HG02623 (cell line): ENCODE results near the gene FANCC.

Experiments
- ATAC-seq: cut with Tn5 transposase; IDR thresholded peaks from one replicate; pipeline ENCODE4 v1.9.1; 2021; ENCODE audit warnings: moderate library complexity; ENCODE audit not compliant: unreplicated experiment

The FANCC gene

DNA sequence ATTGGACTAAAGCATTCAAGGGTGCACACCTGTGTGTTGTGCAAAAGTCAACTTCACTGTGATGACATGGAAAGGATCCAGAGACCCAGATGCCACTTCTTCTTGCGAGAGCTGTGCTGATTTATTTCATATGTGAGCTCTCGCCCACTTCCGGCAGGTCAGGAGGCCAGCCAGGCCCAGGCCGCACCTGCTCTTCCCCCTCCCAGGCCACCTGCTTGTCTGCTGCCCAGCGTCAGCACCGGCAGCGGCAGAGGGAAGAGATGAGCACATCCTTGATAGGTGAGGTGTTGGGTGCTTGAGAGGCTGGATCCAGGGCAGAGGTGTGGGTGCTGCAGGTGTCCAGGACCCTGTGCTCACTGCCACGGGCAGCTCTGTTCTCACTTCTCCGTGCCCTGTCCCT is 242.9 kb downstream of the FANCC start:
- ATAC-seq, result no peak

DNA sequence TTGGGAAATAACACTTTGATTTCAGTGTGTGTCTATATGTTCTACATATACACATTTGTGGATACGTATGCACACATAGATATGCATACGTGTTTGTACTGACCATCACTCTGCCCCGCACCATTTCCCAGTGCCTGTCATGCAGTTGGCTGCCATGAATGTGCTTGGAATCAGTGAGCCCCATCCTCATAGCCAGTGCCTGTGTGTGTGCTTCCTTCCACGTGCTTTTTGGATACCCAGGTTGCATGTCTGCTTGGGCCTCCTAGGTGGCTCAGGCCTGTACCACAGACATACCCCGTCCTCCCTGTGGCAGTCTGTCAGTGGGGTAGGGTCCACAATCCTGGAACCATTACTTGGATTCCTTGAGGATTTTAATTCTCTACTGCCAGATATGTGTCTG is 243.6 kb downstream of the FANCC start:
- ATAC-seq, result no peak

GRCh38 chr9:95073042-95073607 is 244.4 kb downstream of the FANCC start:
- ATAC-seq, result no peak

DNA sequence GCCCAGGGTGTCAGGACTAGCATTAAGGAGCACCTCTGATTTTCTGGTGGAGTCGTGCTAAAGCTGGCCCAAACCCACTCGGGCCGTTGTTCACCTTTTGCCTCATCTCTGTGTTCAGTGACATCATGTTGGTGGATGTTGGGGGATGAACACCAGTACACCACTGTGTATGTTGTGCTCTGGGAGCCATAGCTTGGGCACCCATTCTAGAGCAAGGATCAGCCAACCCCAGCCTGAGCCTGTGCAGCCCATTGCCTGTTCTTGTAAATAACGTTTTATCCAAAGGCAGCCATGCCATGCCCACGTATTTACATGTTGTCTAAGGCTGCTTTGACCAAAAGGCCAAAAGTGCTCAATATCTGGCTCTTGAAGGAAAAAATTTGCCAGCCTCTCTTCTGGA is 245.6 kb downstream of the FANCC start:
- ATAC-seq, result no peak

DNA sequence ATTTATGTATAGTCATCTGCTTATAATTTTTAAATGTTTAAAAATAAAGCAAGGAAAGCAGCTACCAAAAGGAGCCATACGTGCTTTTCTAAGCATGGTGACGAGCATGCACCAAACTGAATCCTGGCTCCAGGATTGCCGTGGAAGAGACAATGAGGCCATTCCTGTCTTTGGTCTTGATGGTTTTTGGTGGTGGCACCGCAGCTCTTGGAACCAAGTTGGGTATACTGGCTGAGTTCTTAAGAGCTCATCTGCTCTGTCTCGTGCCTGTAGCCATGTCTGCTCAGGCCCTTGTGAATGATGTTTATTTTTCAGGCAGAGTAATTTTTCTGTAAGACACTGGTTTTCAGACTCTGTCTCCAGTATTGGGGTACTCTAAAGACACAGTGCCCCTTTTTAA is 246.1 kb downstream of the FANCC start:
- no peak for ATAC-seq

DNA sequence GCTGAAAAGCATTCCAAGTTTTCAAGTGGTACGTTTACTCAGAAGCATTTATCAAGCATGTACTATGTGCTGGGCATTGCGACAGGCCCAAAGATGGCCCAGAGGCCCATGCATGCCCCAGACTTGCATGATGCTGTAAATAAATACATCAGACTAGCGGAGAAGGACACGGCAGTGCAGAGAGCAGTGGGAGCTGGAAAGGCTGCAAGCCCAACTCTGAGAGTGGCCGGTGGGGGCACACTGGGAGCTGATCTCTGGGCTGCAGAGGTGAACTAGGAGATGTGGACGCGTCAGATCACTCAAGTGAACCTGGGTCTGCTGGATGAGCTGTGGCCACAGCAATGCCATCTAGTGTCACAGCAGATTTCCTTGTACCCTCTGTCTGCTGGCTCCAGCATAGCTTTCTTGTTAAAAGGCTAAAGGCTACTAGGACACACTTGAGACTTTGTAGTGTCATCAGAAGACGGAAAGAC is 246.9 kb downstream of the FANCC start:
- no peak for ATAC-seq

DNA sequence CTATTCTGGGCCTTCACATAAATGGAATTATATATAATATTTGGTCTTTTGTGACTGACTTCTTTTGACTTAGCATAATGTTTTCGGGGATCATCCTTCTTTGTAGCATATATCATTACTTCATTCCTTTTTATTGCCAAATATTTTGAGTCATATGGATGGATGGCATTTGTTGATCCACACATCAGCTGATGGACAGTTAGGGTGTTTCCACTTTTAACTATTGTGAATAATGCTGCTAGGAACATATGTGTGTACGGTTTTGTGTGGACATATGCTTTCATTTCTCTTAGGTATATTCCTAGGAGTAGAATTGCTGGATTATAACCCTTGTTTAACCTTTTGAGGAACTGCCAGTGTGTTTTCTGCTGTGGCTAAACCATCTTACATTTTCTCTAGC is 249.6 kb downstream of the FANCC start:
- ATAC-seq, result no peak

GRCh38 chr9:95067057-95067456 is 250.5 kb downstream of the FANCC start:
- ATAC-seq, result no peak

DNA sequence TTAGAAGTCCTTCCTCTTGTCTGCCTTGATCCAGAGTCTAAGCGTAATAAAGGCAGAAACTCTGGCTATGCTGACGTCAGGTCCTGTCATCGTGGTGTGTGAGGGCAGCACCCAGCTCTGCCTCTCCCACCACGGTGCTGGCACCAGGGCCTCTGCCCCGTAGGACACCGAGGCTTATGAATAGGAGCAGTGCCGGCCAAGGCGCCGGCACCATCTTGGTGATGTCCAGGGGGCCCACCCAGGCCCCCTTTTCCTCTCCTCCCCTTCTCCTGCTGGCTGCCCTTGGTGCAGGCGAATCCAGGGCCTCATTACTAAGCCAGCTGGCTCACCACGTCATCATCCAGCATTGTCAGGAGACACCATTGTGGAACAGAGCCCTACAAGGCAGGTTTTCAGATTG is 252.3 kb downstream of the FANCC start:
- no peak for ATAC-seq

DNA sequence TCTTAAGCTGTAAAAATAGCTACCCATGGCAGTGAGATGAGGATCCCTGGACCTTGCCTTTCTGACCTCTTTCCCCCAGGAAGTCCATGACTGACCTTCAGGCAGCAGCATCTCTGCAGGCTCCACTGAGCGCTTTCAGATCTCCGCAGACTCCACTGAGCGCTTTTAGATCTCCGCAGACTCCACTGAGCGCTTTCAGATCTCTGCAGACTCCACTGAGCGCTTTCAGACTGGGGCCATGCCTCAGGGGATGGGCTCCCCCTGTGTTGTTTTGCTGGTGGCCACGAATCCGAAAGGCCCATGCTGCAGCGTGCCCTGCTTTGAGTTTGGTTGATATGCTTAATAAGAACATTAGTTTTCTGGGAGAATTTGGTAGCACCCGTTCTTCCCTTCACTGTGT is 254.2 kb downstream of the FANCC start:
- ATAC-seq, result no peak

GRCh38 chr9:95062596-95063065 is 254.9 kb downstream of the FANCC start:
- no peak for ATAC-seq

- no peak for ATAC-seq
Observed at GRCh38 chr9:95061916-95062595, 255.5 kb downstream of the FANCC start.

DNA sequence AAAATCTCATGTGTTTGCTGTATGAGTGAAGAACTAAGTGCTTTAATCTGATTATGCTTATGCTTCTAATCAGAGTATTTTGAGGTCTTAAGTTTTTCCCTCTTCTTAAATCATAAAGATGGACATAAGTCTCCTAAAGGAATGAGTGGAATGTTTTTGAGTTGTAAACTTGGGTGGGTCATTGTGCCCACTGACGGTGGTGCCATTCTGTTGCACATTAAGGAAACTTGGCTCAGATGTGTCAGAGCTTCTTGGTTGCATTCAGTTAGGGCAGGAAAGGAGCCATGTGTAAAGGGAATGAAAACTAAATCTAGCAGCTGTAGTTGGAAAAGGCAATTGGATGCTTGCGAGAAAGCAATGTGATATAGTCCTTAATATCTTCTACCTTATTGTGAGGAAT is 256.6 kb downstream of the FANCC start:
- no peak for ATAC-seq

DNA sequence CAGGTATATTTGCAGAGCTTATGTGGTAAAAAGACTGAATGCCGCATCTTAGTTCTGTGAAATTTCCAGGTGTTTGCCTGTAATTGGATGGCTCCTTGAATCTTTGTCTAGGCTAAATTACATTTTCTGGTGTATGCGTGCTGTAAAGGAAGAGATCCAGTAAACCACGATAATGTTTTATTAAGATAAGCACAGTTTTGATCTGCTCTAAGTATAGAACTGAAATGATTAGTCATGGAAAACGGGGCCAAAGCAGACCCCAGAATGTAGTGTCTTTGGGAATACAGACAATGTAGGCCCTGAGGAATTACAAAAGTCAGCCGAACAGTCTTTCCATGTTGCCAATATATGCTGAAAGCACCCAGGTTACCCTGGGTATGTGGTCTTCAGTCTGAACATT is 257.3 kb downstream of the FANCC start:
- no peak for ATAC-seq

- no peak for ATAC-seq
Observed at GRCh38 chr9:95058795-95059386, 258.6 kb downstream of the FANCC start.

- ATAC-seq, result no peak
Observed at GRCh38 chr9:95058121-95058785, 259.3 kb downstream of the FANCC start.

GRCh38 chr9:95057101-95057500 is 260.4 kb downstream of the FANCC start:
- ATAC-seq, result no peak

DNA sequence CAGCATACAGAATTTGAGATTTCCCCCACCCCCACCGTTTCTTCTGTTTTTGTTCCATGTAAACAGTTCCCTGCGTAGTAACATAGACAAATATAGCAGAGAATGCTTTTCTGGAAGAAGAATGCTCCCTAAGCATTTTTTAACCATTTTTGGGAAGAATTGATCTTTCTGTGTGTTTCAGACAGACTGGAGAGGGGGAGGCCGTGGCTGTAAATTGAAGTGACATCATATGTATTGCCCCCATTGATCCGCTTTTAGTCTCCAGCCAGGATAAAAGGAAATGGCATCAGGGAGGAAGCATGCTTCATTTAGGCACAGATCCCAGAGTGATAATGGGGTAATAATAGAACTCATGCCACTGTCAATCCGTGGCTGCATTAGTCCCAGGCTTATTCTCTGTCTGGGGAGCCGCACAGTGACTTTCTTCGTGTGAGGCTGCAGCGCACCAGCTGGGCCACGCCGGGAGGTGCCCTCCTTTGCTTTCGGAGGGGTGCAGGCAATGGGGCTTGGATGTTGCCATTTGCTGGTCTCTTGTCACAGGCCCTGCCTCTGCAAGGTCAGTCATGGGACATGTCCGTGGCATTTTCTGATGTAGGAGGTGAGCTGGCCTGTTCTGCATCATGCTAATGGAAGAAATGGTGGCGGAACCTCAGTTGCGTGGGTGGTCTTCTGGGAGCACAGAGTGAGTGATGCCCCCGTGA is 261.5 kb downstream of the FANCC start:
- ATAC-seq, result no peak

DNA sequence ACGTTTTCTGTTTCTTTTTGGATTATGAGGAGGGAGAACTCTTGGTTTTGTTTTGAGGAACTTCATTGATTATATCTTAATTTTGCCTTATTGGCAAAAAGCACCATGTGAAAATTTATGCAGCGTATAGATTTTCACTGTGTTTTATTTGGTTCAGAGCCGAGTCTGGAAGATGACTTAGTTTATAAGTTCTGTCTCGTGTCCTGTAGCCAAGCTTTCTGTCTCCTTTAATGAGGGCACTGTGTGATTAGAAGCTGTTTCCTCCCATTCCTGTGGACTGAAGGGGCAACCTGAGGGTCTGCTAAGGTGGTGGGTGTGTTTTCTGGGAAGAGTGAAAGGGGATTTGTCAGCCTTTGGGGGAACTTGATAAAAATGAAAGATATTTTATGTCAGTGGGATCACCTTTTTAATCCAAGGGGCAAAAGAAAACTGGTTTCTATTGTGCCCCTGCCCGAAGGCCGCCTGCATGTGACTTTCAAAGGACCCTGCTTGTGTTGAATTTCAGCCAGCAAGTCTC is 262.1 kb downstream of the FANCC start:
- no peak for ATAC-seq

DNA sequence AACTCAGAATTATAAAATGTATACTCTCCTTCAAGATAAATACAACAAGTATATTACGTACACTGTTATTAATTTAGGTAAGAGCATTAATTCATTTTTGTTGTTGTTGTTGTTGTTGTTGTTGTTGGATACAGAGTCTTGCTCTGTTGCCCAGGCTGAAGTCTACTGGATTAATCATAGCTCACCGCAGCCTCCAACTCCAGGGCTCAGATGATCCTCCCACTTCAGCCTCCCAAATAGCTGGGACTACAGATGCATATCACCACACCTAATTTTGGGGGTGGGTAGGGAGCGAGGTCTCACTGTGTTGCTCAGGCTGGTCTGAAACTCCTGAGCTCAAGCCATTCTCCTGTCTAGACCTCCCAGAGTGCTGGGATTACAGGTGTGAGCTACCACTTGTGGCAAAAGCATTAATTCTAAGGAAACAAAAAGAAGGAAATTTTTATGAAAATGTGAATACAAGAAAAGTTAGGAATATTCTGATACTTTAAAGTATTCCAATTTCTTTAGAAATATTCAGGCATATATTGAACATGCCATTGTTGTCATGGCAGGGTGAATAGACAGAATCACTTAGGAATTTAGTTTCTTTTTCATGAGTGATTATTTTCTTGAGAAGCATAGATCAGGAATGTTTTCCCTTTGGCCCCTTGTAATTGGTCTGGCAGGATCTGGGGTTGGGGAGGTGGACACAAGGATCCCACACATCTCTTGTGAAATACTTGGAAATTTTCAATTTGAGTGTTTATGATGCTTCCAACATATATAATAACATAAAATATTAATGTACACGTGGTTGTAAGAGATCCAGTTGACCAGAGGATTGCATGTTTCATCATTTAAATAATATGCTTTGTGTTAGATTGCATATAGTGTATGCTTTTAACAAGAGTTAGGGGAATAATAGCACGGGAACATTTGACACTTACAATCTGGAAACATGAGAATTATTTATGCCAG is 263.6 kb downstream of the FANCC start:
- ATAC-seq, result no peak
